GM21737 (cell line): Measurements from ENCODE around the gene COL13A1.

ENCODE experiments used
- ATAC-seq: cut with Tn5 transposase; IDR thresholded peaks from one replicate; pipeline ENCODE4 v1.9.1; 2021; ENCODE audit warnings: mild to moderate bottlenecking, moderate library complexity; ENCODE audit not compliant: unreplicated experiment

COL13A1 gene

DNA sequence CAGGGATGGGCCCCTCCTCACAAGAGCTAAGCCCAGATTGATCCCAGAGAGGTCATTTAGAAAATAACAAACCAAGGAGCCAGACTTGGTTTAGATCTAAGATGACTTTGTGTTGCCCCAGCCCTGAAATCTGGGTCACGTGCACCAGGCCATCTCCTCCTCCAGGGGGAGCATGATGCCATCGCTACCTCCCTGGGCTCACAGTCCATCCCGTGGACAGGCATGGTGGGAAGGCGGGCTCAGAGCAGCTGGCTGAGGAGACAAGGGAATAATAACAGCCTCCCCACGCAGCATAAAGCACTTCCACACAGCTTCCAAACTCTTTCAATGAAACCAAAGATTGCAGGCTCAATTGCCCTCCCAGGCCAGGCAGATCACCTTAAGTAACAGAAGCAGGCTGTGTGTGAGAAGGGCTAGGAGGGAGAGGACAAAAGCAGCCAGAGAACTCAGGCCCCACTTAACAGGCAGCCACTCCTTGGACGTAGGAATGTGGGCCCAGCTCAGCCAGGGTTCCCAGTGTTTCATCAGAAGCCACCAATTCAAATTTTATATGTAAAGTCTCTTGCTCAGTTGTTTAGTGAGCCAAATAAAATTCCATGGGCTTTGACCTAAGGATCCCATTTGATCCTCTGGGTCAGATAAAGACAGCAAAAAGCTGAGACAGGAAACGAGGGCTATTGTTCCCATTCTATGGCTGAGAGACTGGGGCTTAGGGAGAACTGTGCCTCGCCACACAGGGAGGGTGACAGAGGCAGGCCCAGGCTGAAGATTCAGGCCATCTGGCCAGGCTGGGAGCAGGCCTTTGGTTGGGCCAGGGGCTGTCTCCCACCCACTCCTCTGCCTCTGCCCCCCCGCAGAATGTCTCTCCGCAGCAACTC lies 100.2 kb downstream of the COL13A1 start:
- ATAC-seq: no peak

DNA sequence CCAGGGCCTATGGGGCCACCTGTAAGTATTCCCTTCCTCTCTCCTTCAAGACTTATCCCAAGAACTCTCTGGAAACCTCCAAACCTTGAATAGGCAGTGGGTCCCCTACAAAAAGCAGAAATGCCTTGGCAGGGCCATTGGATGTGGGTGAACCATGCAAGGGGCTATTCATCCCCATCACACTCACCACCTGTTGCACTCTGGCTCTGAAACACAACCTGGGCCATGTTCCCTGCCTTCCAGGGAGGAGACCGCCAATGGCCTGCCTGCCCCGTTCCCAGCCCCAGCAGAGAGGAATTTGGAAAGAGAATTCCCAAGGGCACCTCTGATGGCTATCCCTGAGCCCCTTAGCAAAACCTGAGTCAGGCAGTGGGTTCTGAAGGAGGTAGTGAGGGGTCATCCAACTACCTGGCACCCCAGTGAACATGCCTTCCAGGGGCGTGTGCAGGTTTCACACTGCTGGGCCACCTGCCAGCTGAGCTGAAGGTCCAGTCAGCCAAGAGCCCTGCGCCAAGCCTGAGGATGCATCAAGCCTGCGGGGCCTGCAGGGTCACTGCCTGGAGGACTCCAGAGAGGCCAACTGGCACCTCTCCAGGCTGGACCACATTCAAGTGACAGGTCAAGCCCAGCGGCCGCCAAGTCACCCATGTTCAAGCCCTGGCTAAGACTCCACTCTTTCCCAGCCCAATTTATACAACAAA lies 101.3 kb downstream of the COL13A1 start:
- no peak for ATAC-seq

DNA sequence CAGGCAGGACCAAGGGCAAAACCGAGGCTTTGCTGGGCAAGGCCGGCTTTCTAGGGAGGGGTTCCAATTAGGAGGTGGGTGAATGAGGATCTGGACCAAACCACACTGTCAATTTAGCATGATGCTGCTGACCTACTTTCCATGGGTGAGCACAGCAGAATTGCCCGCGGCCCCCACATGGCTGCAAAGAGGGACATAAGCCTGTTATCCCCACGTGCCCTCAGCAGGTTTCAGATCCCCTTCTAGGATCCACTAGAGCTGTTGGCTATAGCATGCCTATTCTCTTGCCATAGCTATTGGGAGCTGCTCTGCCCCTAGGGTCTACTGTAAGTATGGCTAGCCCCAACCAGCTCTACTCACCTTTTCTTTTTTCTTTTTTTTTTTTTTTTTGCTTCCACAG lies 102.8 kb downstream of the COL13A1 start:
- ATAC-seq: no peak

DNA sequence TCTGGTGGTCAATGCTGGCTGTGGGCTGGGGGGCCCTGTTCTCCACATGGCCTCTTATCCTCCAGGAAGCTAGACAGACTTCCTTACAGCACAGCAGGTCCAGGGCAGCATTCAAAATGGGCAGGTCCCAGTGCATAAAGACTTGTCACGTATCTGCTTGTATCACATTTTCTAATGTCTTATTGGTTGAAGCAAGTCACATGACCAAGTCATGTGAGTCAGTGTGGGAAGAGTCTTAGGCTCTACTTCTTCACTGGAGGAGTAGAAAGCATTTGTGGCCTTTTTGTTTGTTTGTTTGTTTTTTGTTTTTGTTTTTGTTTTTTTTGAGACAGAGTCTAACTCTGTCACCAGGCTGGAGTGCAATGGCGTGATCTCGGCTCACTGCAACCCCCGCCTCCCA lies 104.7 kb downstream of the COL13A1 start:
- no peak for ATAC-seq

DNA sequence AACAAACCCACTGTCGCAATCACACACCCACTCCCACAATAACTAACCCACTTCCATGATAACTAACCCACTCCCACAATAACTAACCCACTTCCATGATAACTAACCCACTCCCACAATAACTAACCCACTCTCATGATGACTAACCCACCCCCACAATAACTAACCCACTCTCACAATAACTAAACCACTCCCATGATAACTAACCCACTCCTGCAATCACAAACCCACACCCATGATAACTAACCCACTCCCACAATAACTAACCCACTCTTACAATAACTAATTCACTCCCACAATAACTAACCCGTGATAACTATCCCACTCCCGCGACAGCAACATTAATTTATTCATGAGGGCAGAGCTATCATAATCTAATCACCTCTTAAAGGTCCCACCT lies 105.8 kb downstream of the COL13A1 start:
- ATAC-seq: no peak

DNA sequence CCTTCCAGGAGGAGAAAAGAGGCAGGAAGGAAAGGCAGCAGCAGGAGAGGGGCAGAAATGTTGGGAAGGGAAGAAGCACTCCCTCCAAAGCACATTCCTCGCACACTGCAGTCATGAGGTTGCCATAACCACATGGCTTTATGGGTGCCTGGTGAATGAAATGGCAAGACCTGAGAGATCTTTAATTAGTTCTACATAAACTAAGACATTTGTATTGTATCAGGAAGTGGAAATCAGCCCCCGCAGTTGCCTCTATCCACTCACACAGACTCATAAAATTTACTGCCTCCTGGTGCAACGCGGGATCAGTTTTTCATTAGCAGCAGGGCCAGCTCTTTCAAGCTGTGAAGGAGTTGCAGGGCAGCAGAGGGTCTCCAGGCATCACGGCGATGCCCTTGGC lies 106.4 kb downstream of the COL13A1 start:
- no peak for ATAC-seq

DNA sequence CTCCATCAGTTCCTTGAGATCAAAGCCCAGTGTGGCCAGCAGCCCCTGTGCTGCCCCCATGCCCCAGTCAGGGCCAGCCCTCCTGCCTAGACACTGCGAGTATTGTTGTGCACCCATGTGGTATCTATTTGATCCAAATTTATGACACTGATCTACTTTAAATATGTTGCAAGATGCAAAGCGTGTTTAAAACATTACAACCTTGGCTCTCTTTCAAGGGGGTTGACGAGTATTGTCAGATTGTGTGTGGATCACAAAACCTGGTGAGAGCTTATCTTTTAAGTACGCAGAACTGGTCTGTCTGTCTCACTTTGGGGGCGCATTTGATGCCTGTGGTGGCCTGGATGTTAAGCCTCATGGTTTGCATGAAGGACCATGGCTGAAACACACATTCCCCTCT lies 108.9 kb downstream of the COL13A1 start:
- ATAC-seq: no peak

DNA sequence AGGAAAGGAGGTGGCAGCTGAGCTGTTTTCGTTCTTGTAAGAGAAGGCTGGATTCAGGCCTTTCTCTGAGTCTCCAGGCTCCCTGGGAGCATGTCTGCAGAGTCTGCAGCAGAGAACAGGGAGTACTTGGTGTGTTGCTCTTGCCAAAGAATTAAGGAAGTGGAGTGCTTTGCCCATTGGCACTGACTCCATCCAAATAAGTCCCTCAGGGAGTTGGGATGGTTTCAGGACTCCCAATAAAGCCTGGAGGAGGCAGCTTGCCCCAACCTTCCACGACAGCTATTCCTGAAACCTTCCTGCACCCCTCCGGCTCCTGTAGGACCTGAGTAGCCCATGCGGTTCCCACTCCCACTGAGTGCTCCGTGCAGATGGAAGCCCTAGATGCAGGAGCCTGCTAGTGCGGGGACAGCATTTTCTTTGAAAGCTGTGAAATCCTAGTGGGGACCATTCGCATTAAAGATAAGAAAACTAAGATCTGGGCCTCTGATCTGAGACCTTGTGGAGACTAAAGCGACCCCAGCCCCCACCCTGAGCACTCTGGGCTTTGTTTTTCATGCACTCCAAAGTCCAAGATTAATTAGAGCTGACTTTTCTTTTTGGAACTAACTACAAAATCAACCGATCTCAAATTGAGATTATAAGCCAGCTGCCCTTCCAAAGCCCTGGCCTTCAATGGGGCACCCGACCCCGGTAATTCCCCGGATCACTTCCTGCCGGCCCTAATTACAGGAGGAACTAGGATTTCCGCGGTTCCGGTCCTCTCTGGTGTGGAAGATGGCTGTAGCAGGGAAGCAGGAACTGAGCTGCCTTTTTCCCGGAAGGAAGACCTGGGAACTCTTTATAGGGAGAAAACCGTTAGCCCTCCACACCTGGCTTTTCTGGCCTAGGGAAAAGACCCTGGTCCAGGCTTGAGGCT lies 110.2 kb downstream of the COL13A1 start:
- no peak for ATAC-seq

DNA sequence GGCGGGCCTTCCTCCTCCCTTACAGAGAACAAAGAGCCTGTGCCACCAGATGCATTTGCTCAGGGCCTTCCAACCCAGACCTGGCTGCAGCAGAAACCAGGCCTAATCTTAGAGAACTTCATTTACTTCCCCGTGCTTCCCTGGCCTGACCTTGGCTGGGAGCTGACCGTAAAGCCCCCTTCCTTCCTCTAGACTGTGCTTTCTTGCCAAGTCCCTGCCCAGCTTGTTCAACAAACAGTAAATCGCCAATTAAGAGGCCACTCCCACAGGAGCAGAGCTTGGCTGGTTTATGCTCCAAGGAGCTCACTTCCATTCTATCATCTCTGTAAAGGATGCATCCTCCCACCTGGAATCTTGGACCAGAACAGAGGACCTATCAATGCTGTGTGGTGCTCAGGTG lies 110.9 kb downstream of the COL13A1 start:
- ATAC-seq: no peak

DNA sequence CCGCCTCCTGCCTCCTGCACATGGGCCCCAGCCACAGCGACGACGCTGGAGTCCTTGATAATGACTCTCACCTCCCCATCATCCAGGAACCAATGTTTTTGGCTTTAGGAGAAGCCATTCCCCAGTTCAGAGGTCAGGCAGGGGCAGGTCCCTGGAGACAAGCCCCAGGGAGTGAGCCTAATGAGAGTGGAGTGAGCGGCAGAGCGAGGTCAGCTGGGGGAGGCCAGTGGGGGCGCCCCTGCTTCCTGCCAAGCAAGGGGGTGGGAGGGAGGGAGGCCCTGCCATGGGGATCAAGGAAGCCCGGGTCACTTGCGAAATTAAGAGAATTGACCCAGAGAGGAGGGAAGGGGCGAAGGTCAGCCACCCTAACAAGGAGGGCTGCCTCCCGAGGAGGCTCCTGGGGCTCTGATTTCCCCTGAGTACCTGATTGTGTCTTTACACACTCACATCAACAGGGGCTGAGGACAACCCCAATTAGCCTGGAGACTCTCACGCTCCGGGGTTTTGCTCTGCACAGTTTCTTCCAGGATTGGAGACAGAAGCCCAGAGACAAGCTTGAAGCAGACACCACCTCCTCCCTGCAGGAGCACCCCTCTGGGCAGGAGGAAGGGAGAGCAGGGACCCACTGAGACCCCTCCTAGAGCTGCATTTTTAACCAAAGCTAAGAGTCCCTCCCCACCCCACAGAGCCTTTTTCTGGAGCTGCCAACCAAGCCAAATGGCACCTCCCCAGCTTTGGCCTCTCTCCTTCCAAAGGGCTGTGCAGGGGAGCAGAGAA lies 112.1 kb downstream of the COL13A1 start:
- no peak for ATAC-seq

DNA sequence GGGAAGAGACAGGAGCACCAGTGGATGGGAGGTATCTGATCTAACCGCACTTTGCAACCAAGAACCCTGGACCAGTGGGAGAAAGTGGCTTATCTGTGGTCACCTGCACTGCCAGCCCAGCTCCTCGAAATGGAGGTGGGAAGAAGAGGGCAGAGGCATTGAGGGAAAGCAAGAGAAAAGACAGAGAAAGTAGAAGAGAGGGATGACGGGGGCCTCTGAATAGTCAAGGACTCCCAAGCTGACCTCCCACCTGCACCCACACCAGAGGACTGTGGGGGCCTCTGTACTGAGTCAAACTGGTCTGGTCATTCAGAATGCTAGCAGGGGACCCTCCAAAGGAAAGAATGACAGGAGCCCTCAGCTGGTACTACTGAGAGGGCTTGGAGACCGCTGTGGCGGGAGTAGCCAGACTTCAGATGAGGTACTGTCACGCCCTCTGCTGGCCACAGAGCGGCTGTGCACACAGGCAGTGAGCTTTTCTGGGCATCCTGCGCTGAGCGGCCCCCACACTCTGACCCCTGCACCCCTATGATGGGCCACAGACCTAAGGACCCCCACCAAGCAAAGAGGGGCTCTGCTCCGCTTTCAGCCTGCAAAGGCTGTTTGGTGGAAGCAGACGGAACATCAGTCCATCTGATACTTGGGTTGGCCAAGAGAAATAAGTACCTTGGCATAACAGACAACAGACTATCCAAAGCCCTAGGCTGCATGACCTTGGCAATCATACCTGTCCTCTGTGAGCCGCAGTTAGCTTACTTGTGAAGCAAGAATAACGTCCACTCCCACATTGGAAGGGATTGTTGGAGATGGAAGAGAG lies 112.9 kb downstream of the COL13A1 start:
- ATAC-seq: no peak

DNA sequence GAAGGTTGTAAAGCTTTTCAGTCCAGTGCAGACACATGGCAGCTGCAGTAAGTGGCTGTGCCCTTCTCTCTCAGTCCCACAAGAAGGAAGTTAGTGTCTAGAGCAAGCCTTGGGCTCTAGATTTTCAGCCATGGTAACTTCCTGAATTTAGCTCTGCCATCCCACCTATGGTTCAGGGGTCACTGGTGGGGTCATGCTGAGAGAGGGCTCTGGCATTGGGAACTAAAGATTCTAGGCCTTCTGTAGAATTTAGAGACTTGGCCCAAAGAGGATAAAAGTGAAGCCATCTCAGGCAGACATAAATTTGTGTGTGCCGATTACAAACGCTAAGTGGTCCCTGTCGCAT lies 113.5 kb downstream of the COL13A1 start:
- no peak for ATAC-seq

DNA sequence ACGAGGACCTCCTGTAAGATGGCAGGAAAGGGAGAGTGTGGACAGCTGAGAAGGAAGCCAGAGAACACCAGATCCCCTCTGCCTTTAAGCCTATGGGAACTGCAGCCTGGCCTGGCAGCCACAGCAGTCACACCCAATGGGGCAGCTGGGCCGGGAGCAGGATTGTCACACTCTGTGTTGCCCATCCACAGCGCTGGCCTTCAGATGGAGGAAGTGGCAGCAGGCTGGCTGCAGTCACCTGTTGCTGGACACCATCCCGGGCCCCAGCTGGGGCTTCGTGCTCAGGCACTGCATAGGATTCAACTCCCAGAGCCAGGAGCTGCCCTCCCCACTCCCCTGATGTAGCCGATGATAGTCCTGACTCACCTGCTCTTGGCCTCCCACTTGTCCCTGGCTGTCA lies 114.4 kb downstream of the COL13A1 start:
- no peak for ATAC-seq

DNA sequence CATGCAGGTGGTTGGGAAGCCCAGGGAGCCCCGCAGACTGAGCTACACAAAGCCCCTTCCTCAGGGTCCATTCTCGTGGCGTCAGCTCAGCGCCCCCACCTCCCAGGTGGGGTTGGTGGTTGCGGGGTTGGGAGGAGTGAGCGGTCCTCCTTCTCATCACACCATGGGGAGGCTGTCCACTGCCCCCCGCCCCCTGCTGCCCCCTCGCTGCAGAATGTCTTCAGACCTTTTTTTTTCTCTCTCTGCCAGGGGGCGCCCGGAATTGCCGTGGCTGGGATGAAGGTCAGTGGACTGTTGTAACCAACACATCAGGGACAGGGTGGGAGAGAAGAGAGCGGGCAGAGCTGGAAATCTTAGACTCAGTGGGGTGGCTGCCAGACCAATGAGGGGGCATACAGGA lies 116.3 kb downstream of the COL13A1 start:
- no peak for ATAC-seq

DNA sequence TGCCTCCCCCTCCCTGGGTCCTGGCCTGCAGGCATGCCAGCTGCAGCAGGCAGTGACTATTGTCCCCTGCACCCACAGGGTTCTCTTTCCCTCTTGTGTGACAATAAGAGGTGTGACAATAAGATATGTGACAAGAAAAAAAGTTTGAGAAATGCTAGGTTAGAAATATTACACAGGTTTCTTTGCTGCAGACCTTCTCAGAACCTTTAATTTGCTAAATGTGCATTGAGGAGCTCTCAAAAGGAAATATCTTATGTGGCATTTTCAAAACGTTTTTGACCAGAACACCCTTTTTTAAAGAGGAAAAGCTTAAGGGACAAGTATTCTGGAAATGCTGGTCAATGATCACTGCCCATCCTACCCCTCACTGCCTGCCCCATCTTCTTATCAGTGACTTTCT lies 117.5 kb downstream of the COL13A1 start:
- no peak for ATAC-seq

DNA sequence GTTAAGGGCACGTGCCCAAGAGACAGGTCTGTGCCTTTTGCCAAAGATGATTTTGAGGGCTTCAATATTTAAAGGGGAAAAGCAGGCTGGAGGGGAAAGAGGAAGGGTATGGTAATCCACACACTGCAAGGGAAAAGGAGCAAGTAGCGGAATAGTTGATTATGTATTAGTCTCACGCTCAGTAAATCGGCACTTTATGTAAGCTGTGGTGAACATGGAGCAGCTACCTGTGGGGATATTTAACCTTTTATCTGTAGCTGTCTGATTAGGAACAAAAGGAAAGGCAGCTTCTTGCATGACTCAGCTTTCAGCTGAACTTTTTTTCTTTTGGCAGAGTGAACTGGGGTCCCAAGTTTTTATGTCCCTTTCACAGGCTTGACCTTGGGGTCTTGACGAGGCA lies 123.4 kb downstream of the COL13A1 start:
- no peak for ATAC-seq

DNA sequence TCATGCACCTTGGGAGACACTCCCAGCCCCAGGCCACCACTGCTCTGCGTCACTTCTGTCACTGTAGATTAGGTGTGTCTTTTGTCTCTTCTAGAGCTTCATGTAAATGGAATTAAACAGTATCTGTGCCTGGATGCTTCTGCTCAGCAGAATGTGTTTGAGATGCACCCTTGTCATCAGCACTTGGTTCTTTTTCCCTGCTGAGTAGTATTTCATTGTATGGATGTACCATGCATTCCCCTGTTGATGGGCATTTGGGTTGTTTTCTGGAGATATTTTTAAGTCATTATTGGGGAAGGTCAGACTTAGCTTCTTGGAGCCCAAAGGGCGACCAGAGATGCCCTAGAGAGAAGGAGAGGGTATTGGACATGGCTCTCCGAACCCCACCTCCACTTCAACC lies 126.6 kb downstream of the COL13A1 start:
- ATAC-seq: no peak

DNA sequence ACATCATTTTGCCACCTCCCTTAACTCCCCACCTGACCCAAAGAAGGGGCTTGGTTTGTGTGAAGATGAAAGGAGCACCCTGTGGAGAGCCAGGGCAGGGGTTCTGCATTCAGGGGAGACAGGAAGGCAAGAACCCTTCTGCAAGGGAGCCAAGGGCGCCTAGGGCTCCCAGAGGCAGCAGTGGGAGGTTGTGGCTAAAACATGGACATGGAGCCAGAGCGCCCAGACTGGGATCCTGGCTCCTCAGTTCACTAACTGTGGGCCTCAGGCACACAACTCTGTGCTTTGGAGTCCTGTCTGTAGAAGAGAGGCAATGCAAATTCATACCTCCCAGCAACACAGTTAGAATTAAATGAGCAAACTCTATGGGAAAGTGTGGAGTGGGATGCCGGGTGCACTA lies 127.9 kb downstream of the COL13A1 start:
- ATAC-seq: no peak

DNA sequence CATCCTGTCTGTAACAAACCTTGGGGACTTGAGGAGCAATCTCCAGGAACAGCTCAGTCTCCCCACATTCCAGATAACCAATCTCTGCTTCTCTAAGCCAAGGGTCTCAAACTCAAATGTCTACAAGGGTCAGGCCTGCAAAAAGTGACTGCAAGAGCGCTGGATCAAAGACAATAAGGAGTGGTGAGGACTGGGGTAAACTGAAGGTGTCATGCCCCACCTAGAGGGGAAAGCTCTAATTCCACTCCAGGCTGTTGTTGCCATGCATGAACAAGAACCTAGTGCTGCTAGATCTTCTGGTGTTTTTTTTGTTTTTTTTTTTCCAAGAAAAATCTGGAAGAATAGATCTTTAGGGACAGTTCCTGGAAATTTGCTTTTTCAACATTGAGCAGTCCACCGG lies 133.1 kb downstream of the COL13A1 start:
- no peak for ATAC-seq

DNA sequence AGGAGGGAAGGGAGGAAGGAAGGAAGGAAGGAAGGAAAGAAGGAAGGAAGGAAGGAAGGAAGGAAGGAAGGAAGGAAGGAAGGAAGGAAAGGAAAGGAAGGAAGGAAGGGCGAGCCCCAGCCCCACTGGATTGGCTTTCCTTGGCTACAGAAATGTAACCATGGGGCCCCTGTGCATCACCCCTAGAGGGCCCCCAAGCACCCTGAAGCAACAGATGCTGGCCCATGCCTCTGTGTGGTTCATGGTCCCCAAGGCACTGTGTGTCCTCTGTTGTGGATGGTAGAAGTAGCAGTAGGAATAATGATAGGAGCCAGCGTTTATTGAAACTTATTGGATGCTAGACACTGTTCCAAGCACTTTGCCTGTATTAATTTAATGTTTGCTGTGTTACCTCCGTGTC lies 134.4 kb downstream of the COL13A1 start:
- ATAC-seq: no peak
